ENCODE results near the gene TICRR. TPM values are rescaled to one million over a fixed set of nuclear protein-coding genes. Genes with fewer than 3 reads are reported as not detected.

The TICRR gene
- total RNA-seq, 4 donors from 2014 or later: 0.76 to 1.5 (median 0.99) TPM

GRCh38 chr15:89670971-89671560 lies 95.8 kb downstream of the TICRR start:
- Histone ChIP-seq H3K4me3 (no peak overlapping the region), H3K9me3 (no peaks in the 10 kb centered on the region), H3K27ac (no peak overlapping the region), H3K36me3 (no peaks in the 10 kb centered on the region), H3K4me1 (peaks cover under 1% of the 10 kb centered on the region), H3K27me3 (no peaks in the 10 kb centered on the region)
- peak in 1 of 2 donors; percentile 50 for DNase-seq (ENCODE audit: low spot score in 2 of 2)
- 89% methylated on average over 6 of the region's 12 CpGs for WGBS
- TF ChIP-seq CTCF (IDR thresholded peaks at IDR 0.05) (no peak), EP300 (IDR thresholded peaks at IDR 0.05) (no peak), POLR2AphosphoS5 (IDR thresholded peaks at IDR 0.05) (no peak), POLR2A (IDR thresholded peaks at IDR 0.05) (no peak)

GRCh38 chr15:89671687-89672086 lies 96.4 kb downstream of the TICRR start:
- H3K27me3 ChIP-seq: no peaks in the 10 kb centered on the region
- no peaks in the 10 kb centered on the region for H3K36me3 ChIP-seq
- WGBS: 44% methylated on average over 4 of the region's 4 CpGs
- H3K27ac ChIP-seq: no peak overlapping the region
- TF ChIP-seq CTCF (IDR thresholded peaks at IDR 0.05) (no peak), EP300 (IDR thresholded peaks at IDR 0.05) (no peak), POLR2A (IDR thresholded peaks at IDR 0.05) (no peak), POLR2AphosphoS5 (IDR thresholded peaks at IDR 0.05) (no peak)
- H3K9me3 ChIP-seq: no peaks in the 10 kb centered on the region
- no peak overlapping the region for H3K4me3 ChIP-seq
- no peaks in the 10 kb centered on the region for H3K4me1 ChIP-seq
- peak in 1 of 2 donors; percentile 22 for DNase-seq (ENCODE audit: low spot score in 2 of 2)

- no peak overlapping the region for H3K27ac ChIP-seq
- DNase-seq (ENCODE audit: low spot score in 2 of 2): no peak
Measured at GRCh38 chr15:89672221-89673164, 97.2 kb downstream of the TICRR start.

DNA sequence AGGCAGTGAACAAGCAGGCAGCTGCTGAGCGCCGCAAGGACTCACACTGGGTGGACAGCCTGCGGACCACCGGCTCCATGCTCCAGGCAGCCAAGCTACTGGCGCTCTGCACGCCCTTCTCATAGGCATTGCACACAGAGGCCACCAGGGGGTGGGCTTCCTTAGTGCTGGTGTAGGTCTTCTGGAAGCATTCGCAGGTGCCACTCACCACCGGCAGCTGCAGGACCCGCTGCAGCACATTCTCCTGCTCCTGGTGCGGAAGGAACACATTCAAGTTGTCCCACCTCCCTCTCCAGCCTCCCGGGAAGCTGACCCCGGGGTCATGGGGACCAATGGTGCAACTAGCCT lies 97.9 kb downstream of the TICRR start:
- Histone ChIP-seq H3K36me3 (no peaks in the 10 kb centered on the region), H3K27me3 (no peaks in the 10 kb centered on the region), H3K9me3 (no peaks in the 10 kb centered on the region), H3K4me1 (no peaks in the 10 kb centered on the region), H3K4me3 (no peak overlapping the region), H3K27ac (no peak overlapping the region)
- DNase-seq (ENCODE audit: low spot score in 2 of 2): no peak
- TF ChIP-seq CTCF (IDR thresholded peaks at IDR 0.05) (peak in 1 of 2 donors; percentile 21), EP300 (IDR thresholded peaks at IDR 0.05) (no peak)
- 86% methylated on average over 9 of the region's 12 CpGs for WGBS

More at GRCh38 chr15:89672221-89673164, 97.2 kb downstream of the TICRR start:
- Histone ChIP-seq H3K27me3 (no peaks in the 10 kb centered on the region), H3K9me3 (no peaks in the 10 kb centered on the region), H3K4me3 (no peak overlapping the region), H3K4me1 (no peaks in the 10 kb centered on the region), H3K36me3 (no peaks in the 10 kb centered on the region)
- TF ChIP-seq POLR2A (IDR thresholded peaks at IDR 0.05) (no peak), EP300 (IDR thresholded peaks at IDR 0.05) (no peak), CTCF (IDR thresholded peaks at IDR 0.05) (no peak), POLR2AphosphoS5 (IDR thresholded peaks at IDR 0.05) (no peak)
- 90% methylated on average over 11 of the region's 12 CpGs for WGBS

DNA sequence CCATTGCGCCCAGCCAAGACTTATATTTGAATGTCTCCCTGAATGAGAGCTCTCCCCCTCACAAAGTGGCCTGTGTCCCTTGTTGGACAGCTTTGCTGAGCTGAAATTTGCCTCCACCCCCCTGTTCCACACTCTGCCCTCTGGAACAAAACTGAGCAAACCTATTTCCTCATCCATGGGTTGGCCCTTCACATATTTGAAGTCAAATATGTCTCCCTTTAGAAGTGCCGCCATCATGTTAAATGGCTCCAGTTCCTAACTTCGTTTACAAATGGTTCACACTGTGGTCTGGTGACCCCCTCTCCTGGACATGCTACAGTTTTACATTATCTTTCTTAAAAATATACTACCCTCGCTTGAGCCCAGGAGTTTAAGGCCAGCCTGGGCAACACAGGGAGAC lies 99.3 kb downstream of the TICRR start:
- no peaks in the 10 kb centered on the region for H3K9me3 ChIP-seq
- H3K4me3 ChIP-seq: no peak overlapping the region
- TF ChIP-seq POLR2AphosphoS5 (IDR thresholded peaks at IDR 0.05): no peak
- no peak for TF ChIP-seq EP300 (IDR thresholded peaks at IDR 0.05)
- no peak for TF ChIP-seq POLR2A (IDR thresholded peaks at IDR 0.05)
- TF ChIP-seq CTCF (IDR thresholded peaks at IDR 0.05): no peak
- no peak for DNase-seq (ENCODE audit: low spot score in 2 of 2)
- H3K4me1 ChIP-seq: no peaks in the 10 kb centered on the region
- H3K36me3 ChIP-seq: no peaks in the 10 kb centered on the region
- WGBS: 84% methylated on average over 4 of the region's 4 CpGs
- H3K27me3 ChIP-seq: no peaks in the 10 kb centered on the region
- no peak overlapping the region for H3K27ac ChIP-seq

All from suprapubic skin (tissue), 4 donors.